Measurements from ENCODE around the gene DCAF8L2. TPM values are rescaled to one million over a fixed set of nuclear protein-coding genes. Genes with fewer than 3 reads are reported as not detected.

The DCAF8L2 gene
- total RNA-seq, 2 donors from 2014 or later: not detected

DNA sequence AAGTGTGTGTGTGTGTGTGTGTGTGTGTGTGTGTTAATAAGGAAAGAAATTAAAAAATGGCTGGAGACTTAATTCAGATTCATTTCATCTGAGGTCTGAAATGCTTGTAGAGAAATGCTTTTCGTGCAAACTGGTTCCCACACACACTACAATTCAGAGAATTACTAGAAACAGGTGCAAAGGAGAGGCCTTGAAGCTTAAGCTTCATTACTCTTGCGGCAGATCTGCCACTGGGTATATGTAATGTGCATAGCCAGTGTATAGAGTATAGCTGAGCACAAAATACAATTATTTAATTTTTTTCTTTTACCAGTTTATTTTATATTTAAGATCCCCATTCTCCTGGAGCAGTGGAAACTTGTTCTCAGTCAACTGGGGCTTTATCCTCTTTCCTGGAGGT lies 185.8 kb downstream of the DCAF8L2 start:
- no peaks in the 10 kb centered on the region for H3K27me3 ChIP-seq (ENCODE audit: control insufficient read depth, insufficient read depth, low read length, poor library complexity, severe bottlenecking)
- Mint-ChIP-seq H3K36me3 (ENCODE audit: low read depth) (no peaks in the 10 kb centered on the region), H3K9me3 (peaks cover 15% of the 10 kb centered on the region), H3K27ac (no peak overlapping the region), H3K27me3 (ENCODE audit: insufficient read depth) (no peaks in the 10 kb centered on the region), H3K4me3 (no peak overlapping the region), H3K4me1 (no peaks in the 10 kb centered on the region)
- TF ChIP-seq, protein P1, sequence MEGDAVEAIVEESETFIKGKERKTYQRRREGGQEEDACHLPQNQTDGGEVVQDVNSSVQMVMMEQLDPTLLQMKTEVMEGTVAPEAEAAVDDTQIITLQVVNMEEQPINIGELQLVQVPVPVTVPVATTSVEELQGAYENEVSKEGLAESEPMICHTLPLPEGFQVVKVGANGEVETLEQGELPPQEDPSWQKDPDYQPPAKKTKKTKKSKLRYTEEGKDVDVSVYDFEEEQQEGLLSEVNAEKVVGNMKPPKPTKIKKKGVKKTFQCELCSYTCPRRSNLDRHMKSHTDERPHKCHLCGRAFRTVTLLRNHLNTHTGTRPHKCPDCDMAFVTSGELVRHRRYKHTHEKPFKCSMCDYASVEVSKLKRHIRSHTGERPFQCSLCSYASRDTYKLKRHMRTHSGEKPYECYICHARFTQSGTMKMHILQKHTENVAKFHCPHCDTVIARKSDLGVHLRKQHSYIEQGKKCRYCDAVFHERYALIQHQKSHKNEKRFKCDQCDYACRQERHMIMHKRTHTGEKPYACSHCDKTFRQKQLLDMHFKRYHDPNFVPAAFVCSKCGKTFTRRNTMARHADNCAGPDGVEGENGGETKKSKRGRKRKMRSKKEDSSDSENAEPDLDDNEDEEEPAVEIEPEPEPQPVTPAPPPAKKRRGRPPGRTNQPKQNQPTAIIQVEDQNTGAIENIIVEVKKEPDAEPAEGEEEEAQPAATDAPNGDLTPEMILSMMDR (conservative IDR thresholded peaks at IDR 0.05): no peak
- 100% methylated on average over 1 of the region's 2 CpGs; no CpG with 5 or more reads in 1 of the 2 experiments for WGBS, 2 experiments (ENCODE audit: insufficient coverage in 1 of 2, insufficient read length in 1 of 2)
- H3K4me1 ChIP-seq (ENCODE audit: control insufficient read depth, insufficient read depth, low read length): no peaks in the 10 kb centered on the region
- H3K36me3 ChIP-seq (ENCODE audit: control insufficient read depth, insufficient read depth, low read length): no peaks in the 10 kb centered on the region
- no peak overlapping the region for H3K27ac ChIP-seq (ENCODE audit: low read depth, low read length)
- no peak overlapping the region for H3K4me3 ChIP-seq (ENCODE audit: low read length)
- no peak for DNase-seq
- H3K9ac ChIP-seq (ENCODE audit: extremely low read depth, low read length, poor library complexity, severe bottlenecking): no peak overlapping the region
- no peaks in the 10 kb centered on the region for H3K9me3 ChIP-seq (ENCODE audit: control insufficient read depth, low read length)

DNA sequence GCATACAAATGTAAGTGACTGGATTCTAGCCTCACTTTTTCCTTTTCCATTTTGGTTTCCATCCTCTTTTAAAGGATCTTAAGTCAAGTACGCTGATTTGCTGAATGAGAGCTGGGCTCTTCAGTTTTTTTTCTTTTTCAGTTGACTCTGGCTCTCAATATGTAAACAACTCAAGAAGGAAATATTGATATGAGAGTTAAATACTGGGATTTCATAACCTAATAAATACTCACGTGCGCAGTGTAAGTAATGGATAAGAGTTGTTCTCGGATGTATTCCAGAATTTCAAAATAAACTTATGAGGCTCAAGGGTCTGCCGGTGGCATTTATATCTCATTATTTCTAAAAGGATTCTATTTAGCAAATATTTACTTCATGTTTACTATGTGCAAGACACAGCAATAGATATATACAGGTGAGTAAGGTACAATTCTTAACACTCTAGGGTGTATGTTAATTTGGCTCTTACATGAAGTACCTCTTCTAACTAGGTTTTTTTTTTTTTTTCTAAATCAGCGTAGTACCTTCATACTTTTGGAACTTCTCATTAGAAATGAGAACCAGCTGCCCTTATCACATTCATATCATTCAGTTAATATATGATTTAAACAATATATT lies 206.6 kb downstream of the DCAF8L2 start:
- H3K4me1 ChIP-seq (ENCODE audit: control insufficient read depth, insufficient read depth, low read length): no peaks in the 10 kb centered on the region
- Mint-ChIP-seq H3K9me3 (peaks cover 15% of the 10 kb centered on the region), H3K36me3 (ENCODE audit: low read depth) (no peaks in the 10 kb centered on the region), H3K27ac (no peak overlapping the region), H3K4me3 (no peak overlapping the region), H3K27me3 (ENCODE audit: insufficient read depth) (no peaks in the 10 kb centered on the region), H3K4me1 (no peaks in the 10 kb centered on the region)
- no peaks in the 10 kb centered on the region for H3K27me3 ChIP-seq (ENCODE audit: control insufficient read depth, insufficient read depth, low read length, poor library complexity, severe bottlenecking)
- TF ChIP-seq, protein P1 (conservative IDR thresholded peaks at IDR 0.05): no peak
- H3K9ac ChIP-seq (ENCODE audit: extremely low read depth, low read length, poor library complexity, severe bottlenecking): no peak overlapping the region
- no peaks in the 10 kb centered on the region for H3K9me3 ChIP-seq (ENCODE audit: control insufficient read depth, low read length)
- H3K27ac ChIP-seq (ENCODE audit: low read depth, low read length): no peak overlapping the region
- no peak overlapping the region for H3K4me3 ChIP-seq (ENCODE audit: low read length)
- WGBS, 2 experiments (ENCODE audit: insufficient coverage in 1 of 2, insufficient read length in 1 of 2): 100% methylated on average over 1 of the region's 6 CpGs; no CpG with 5 or more reads in 1 of the 2 experiments
- no peaks in the 10 kb centered on the region for H3K36me3 ChIP-seq (ENCODE audit: control insufficient read depth, insufficient read depth, low read length)
- DNase-seq: no peak

DNA sequence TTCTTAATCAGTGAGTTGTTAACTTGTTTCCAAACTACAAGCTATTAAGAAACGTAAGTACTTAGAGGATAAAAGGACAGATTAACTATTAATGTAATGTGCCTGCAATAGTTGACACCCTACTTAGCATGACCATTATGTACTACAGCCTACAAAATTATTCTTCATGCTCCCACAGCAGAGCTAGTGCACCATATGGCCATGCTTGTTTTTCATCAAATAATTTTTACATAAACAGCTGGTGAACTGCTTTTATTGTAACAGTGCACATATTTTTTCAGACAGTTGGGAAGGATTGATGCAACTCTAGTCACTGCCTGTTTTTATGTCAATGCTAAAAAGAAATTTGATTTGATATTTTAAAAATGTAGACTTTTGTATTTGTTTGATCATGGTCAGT lies 207.4 kb downstream of the DCAF8L2 start:
- WGBS, 2 experiments (ENCODE audit: insufficient coverage in 1 of 2, insufficient read length in 1 of 2): no CpG with 5 or more reads among the region's 1 CpG

More for the DNA sequence above, 207.4 kb downstream of the DCAF8L2 start:
- H3K9me3 Mint-ChIP-seq: peaks cover 17% of the 10 kb centered on the region
- H3K36me3 Mint-ChIP-seq (ENCODE audit: low read depth): no peaks in the 10 kb centered on the region
- Histone ChIP-seq H3K27ac (ENCODE audit: low read depth, low read length) (no peak overlapping the region), H3K36me3 (ENCODE audit: control insufficient read depth, insufficient read depth, low read length) (no peaks in the 10 kb centered on the region), H3K9me3 (ENCODE audit: control insufficient read depth, low read length) (no peaks in the 10 kb centered on the region), H3K27me3 (ENCODE audit: control insufficient read depth, insufficient read depth, low read length, poor library complexity, severe bottlenecking) (no peaks in the 10 kb centered on the region), H3K4me1 (ENCODE audit: control insufficient read depth, insufficient read depth, low read length) (no peaks in the 10 kb centered on the region), H3K4me3 (ENCODE audit: low read length) (no peak overlapping the region), H3K9ac (ENCODE audit: extremely low read depth, low read length, poor library complexity, severe bottlenecking) (no peak overlapping the region)
- TF ChIP-seq, protein P1 (conservative IDR thresholded peaks at IDR 0.05): no peak
- H3K4me3 Mint-ChIP-seq: no peak overlapping the region
- no peak overlapping the region for H3K27ac Mint-ChIP-seq
- no peak for DNase-seq
- H3K4me1 Mint-ChIP-seq: no peaks in the 10 kb centered on the region
- no peaks in the 10 kb centered on the region for H3K27me3 Mint-ChIP-seq (ENCODE audit: insufficient read depth)

Other genes with a start within 250 kb of the DCAF8L2 start
- gene PPP4R3C, start 127.0 kb upstream of the DCAF8L2 start, total RNA-seq: not detected
- not detected for gene MAGEB10, start 217.6 kb downstream of the DCAF8L2 start, total RNA-seq